ENCODE data around the gene PDLIM3.

PDLIM3 gene

GRCh38 chr4:185506422-185506821 lies 28.9 kb downstream of the PDLIM3 start:
- Histone ChIP-seq H3K4me1 (ENCODE audit: insufficient read depth, low read length) (no peaks in the 10 kb centered on the region), H2AFZ (ENCODE audit: low read depth, low read length) (no peak overlapping the region), H3K36me3 (ENCODE audit: insufficient read depth, low read length) (no peaks in the 10 kb centered on the region), H3K27me3 (ENCODE audit: insufficient read depth, low read length) (no peaks in the 10 kb centered on the region), H3K9me3 (ENCODE audit: low read length) (no peaks in the 10 kb centered on the region), H3K4me3 (ENCODE audit: low read length) (no peak overlapping the region)

- no peak overlapping the region for H3K4me3 ChIP-seq (ENCODE audit: low read length)
- no peaks in the 10 kb centered on the region for H3K36me3 ChIP-seq (ENCODE audit: insufficient read depth, low read length)
- H3K27me3 ChIP-seq (ENCODE audit: insufficient read depth, low read length): no peaks in the 10 kb centered on the region
- no peaks in the 10 kb centered on the region for H3K4me1 ChIP-seq (ENCODE audit: insufficient read depth, low read length)
- no peak overlapping the region for H2AFZ ChIP-seq (ENCODE audit: low read depth, low read length)
- H3K9me3 ChIP-seq (ENCODE audit: low read length): peaks cover 7% of the 10 kb centered on the region
These were observed 30.9 kb downstream of the PDLIM3 start for GRCh38 chr4:185504098-185505047.

- H3K9me3 ChIP-seq (ENCODE audit: low read length): peaks cover 7% of the 10 kb centered on the region
- H3K36me3 ChIP-seq (ENCODE audit: insufficient read depth, low read length): no peaks in the 10 kb centered on the region
- H3K4me1 ChIP-seq (ENCODE audit: insufficient read depth, low read length): no peaks in the 10 kb centered on the region
- H3K27me3 ChIP-seq (ENCODE audit: insufficient read depth, low read length): no peaks in the 10 kb centered on the region
- no peak overlapping the region for H3K4me3 ChIP-seq (ENCODE audit: low read length)
- no peak overlapping the region for H2AFZ ChIP-seq (ENCODE audit: low read depth, low read length)
These were observed 32.9 kb downstream of the PDLIM3 start for GRCh38 chr4:185502386-185502785.

GRCh38 chr4:185500576-185500975 lies 34.7 kb downstream of the PDLIM3 start:
- H3K36me3 ChIP-seq (ENCODE audit: insufficient read depth, low read length): no peaks in the 10 kb centered on the region
- no peak overlapping the region for H2AFZ ChIP-seq (ENCODE audit: low read depth, low read length)
- no peaks in the 10 kb centered on the region for H3K4me1 ChIP-seq (ENCODE audit: insufficient read depth, low read length)
- peaks cover 7% of the 10 kb centered on the region for H3K9me3 ChIP-seq (ENCODE audit: low read length)
- no peak overlapping the region for H3K4me3 ChIP-seq (ENCODE audit: low read length)
- H3K27me3 ChIP-seq (ENCODE audit: insufficient read depth, low read length): no peaks in the 10 kb centered on the region

GRCh38 chr4:185500035-185500434 lies 35.3 kb downstream of the PDLIM3 start:
- Histone ChIP-seq H2AFZ (ENCODE audit: low read depth, low read length) (no peak overlapping the region), H3K9me3 (ENCODE audit: low read length) (peaks cover 7% of the 10 kb centered on the region), H3K4me1 (ENCODE audit: insufficient read depth, low read length) (no peaks in the 10 kb centered on the region), H3K27me3 (ENCODE audit: insufficient read depth, low read length) (no peaks in the 10 kb centered on the region), H3K36me3 (ENCODE audit: insufficient read depth, low read length) (no peaks in the 10 kb centered on the region), H3K4me3 (ENCODE audit: low read length) (no peak overlapping the region)

- no peaks in the 10 kb centered on the region for H3K36me3 ChIP-seq (ENCODE audit: insufficient read depth, low read length)
- H3K4me3 ChIP-seq (ENCODE audit: low read length): no peak overlapping the region
These were observed 46.7 kb downstream of the PDLIM3 start for GRCh38 chr4:185488650-185489049.

GRCh38 chr4:185481401-185481800 lies 53.9 kb downstream of the PDLIM3 start:
- H3K4me3 ChIP-seq (ENCODE audit: low read length): no peak overlapping the region
- H3K27me3 ChIP-seq (ENCODE audit: insufficient read depth, low read length): peaks cover 9% of the 10 kb centered on the region
- no peaks in the 10 kb centered on the region for H3K9me3 ChIP-seq (ENCODE audit: low read length)
- H2AFZ ChIP-seq (ENCODE audit: low read depth, low read length): no peak overlapping the region
- H3K36me3 ChIP-seq (ENCODE audit: insufficient read depth, low read length): no peaks in the 10 kb centered on the region
- peaks cover 13% of the 10 kb centered on the region for H3K4me1 ChIP-seq (ENCODE audit: insufficient read depth, low read length)

More at GRCh38 chr4:185488650-185489049, 46.7 kb downstream of the PDLIM3 start:
- Histone ChIP-seq H2AFZ (ENCODE audit: low read depth, low read length) (no peak overlapping the region), H3K4me1 (ENCODE audit: insufficient read depth, low read length) (no peaks in the 10 kb centered on the region), H3K27me3 (ENCODE audit: insufficient read depth, low read length) (no peaks in the 10 kb centered on the region), H3K9me3 (ENCODE audit: low read length) (no peaks in the 10 kb centered on the region)

GRCh38 chr4:185480016-185480732 lies 55.1 kb downstream of the PDLIM3 start:
- Histone ChIP-seq H3K4me1 (ENCODE audit: insufficient read depth, low read length) (peaks cover 13% of the 10 kb centered on the region), H2AFZ (ENCODE audit: low read depth, low read length) (no peak overlapping the region), H3K36me3 (ENCODE audit: insufficient read depth, low read length) (no peaks in the 10 kb centered on the region), H3K27me3 (ENCODE audit: insufficient read depth, low read length) (peaks cover 9% of the 10 kb centered on the region), H3K9me3 (ENCODE audit: low read length) (no peaks in the 10 kb centered on the region), H3K4me3 (ENCODE audit: low read length) (no peak overlapping the region)

GRCh38 chr4:185479507-185479971 lies 55.8 kb downstream of the PDLIM3 start:
- Histone ChIP-seq H3K27me3 (ENCODE audit: insufficient read depth, low read length) (peaks cover 9% of the 10 kb centered on the region), H3K4me1 (ENCODE audit: insufficient read depth, low read length) (peaks cover 13% of the 10 kb centered on the region), H2AFZ (ENCODE audit: low read depth, low read length) (no peak overlapping the region), H3K36me3 (ENCODE audit: insufficient read depth, low read length) (no peaks in the 10 kb centered on the region), H3K4me3 (ENCODE audit: low read length) (no peak overlapping the region), H3K9me3 (ENCODE audit: low read length) (no peaks in the 10 kb centered on the region)

GRCh38 chr4:185473247-185473646 lies 62.1 kb downstream of the PDLIM3 start:
- no peak overlapping the region for H3K4me3 ChIP-seq (ENCODE audit: low read length)
- H3K9me3 ChIP-seq (ENCODE audit: low read length): peaks cover 2% of the 10 kb centered on the region
- H3K36me3 ChIP-seq (ENCODE audit: insufficient read depth, low read length): no peaks in the 10 kb centered on the region
- H3K27me3 ChIP-seq (ENCODE audit: insufficient read depth, low read length): peaks cover 5% of the 10 kb centered on the region
- H2AFZ ChIP-seq (ENCODE audit: low read depth, low read length): no peak overlapping the region
- peaks cover 7% of the 10 kb centered on the region for H3K4me1 ChIP-seq (ENCODE audit: insufficient read depth, low read length)

- H3K9me3 ChIP-seq (ENCODE audit: low read length): peaks cover 2% of the 10 kb centered on the region
- peaks cover 5% of the 10 kb centered on the region for H3K27me3 ChIP-seq (ENCODE audit: insufficient read depth, low read length)
- peak overlapping the region; percentile 67 for H3K4me3 ChIP-seq (ENCODE audit: low read length)
- no peaks in the 10 kb centered on the region for H3K36me3 ChIP-seq (ENCODE audit: insufficient read depth, low read length)
- H3K4me1 ChIP-seq (ENCODE audit: insufficient read depth, low read length): peaks cover 7% of the 10 kb centered on the region
- H2AFZ ChIP-seq (ENCODE audit: low read depth, low read length): peak overlapping the region; percentile 100
These were observed 63.2 kb downstream of the PDLIM3 start for GRCh38 chr4:185472103-185472542.

- H2AFZ ChIP-seq (ENCODE audit: low read depth, low read length): peak within 1 kb of the TSS; percentile 100
- H3K4me1 ChIP-seq (ENCODE audit: insufficient read depth, low read length): peaks cover 7% of the 10 kb centered on the region
- H3K36me3 ChIP-seq (ENCODE audit: insufficient read depth, low read length): no peaks in the 10 kb centered on the region
- H3K4me3 ChIP-seq (ENCODE audit: low read length): peak within 1 kb of the TSS; percentile 67
- no peaks in the 10 kb centered on the region for H3K27me3 ChIP-seq (ENCODE audit: insufficient read depth, low read length)
- H3K9me3 ChIP-seq (ENCODE audit: low read length): peaks cover 2% of the 10 kb centered on the region
These were observed 63.8 kb downstream of the PDLIM3 start, which contains the start of gene CCDC110 for GRCh38 chr4:185471235-185472102. Gene CCDC110, minus strand, starts transcription at chr4:185471733. Its CDS starts 50 bp downstream, at chr4:185471683.

Data from neuron (in vitro differentiated cells).